K562 (cell line): ENCODE measurements around the gene TMEM131L. TPM values are rescaled to one million over a fixed set of nuclear protein-coding genes. Genes with fewer than 3 reads are reported as not detected.

Experiments used
- ATF4 ChIP-seq: fragments of 450-650 bp; formaldehyde crosslinking; IDR thresholded peaks from 2 replicates; pipeline ENCODE4 v1.4.0; 2022; ENCODE audit warnings: mild to moderate bottlenecking, moderate library complexity
- E4F1 ChIP-seq: fragments of 250-450 bp; sonication (Bioruptor Pico); IDR thresholded peaks from 2 replicates; pipeline ENCODE4 v1.5.0; 2021; ENCODE audit warnings: mild to moderate bottlenecking, borderline replicate concordance
- ERF ChIP-seq: fragments of 450-650 bp; formaldehyde crosslinking; IDR thresholded peaks from 2 replicates; pipeline ENCODE4 v1.4.0; 2020; ENCODE audit warnings: mild to moderate bottlenecking, mixed read lengths
- HINFP ChIP-seq: fragments of 450-650 bp; conservative IDR thresholded peaks from 2 replicates; pipeline ENCODE4 v1.6.1; 2016; ENCODE audit warnings: missing genetic modification characterization, low read depth, mild to moderate bottlenecking, control low read depth, missing compliant biosample characterization
- L3MBTL2 ChIP-seq: fragments of 450-650 bp; IDR thresholded peaks from 2 replicates; pipeline ENCODE4 v1.6.1; 2016; ENCODE audit warnings: mild to moderate bottlenecking, moderate library complexity
- MYC ChIP-seq, 2 experiments: fragments of 250-450 bp in 1 of 2; sonication (Bioruptor Pico) in 1 of 2; IDR thresholded peaks; 2 replicates each; pipeline versions ENCODE4 v1.5.1 to v1.6.1; 2012 to 2021; ENCODE audit warnings: low read depth in 2 of 2, borderline replicate concordance in 1 of 2, improper control_type of control experiment in 1 of 2, low read length in 1 of 2, mild to moderate bottlenecking in 1 of 2, moderate library complexity in 1 of 2
- RBM22 ChIP-seq: fragments of 200-400 bp; formaldehyde crosslinking; IDR thresholded peaks from 2 replicates; pipeline ENCODE4 v1.6.1; 2018; ENCODE audit warnings: low read length, low read depth; ENCODE audit not compliant: poor library complexity, severe bottlenecking
- SLC30A9 ChIP-seq: fragments of 250-450 bp; sonication (Bioruptor Pico); IDR thresholded peaks from 2 replicates; pipeline ENCODE4 v1.8.0; 2022; ENCODE audit warnings: mild to moderate bottlenecking, moderate library complexity
- ZBTB17 ChIP-seq: fragments of 450-650 bp; formaldehyde crosslinking; IDR thresholded peaks from 2 replicates; pipeline ENCODE4 v1.4.0; 2020; ENCODE audit warnings: mild to moderate bottlenecking
- ZBTB40 ChIP-seq, 2 experiments: fragments of 450-650 bp in 1 of 2; sonication (generic) in 1 of 2; formaldehyde crosslinking in 1 of 2; IDR thresholded peaks; 2 replicates each; pipeline versions ENCODE4 v1.7.1 to v1.9.0; 2016 to 2022; ENCODE audit warnings: inconsistent platforms in 1 of 2, mild to moderate bottlenecking in 1 of 2, missing genetic modification reagents in 1 of 2
- ZNF134 ChIP-seq: fragments of 250-450 bp; sonication (Bioruptor Pico); conservative IDR thresholded peaks from 2 replicates; pipeline ENCODE4 v1.4.0; 2020
- polyA plus RNA-seq, 8 experiments: library from polyadenylated mRNA; depleted of rRNA in 4 of 8; stranded (reverse) in 5 of 8; unstranded in 3 of 8; fragments of >200 nt; fragmentation: Nextera tagmentation in 2 of 8; fragmentation: Illumina TruSeq in 1 of 8; extraction: Ambion mirVana in 2 of 8; extraction: Trizol in 1 of 8; gene quantifications; 2 replicates each; pipeline versions ENCODE4 v1.2.1 to v1.2.3, GENCODE V29; 2011 to 2014; ENCODE audit warnings: inconsistent platforms in 1 of 8, missing spikeins in 1 of 8
- total RNA-seq, 7 experiments: library from RNA; depleted of rRNA in 6 of 7; stranded (reverse); fragments of >200 nt in 6 of 7; fragmentation: Illumina TruSeq in 2 of 7; extraction: Trizol in 2 of 7; gene quantifications; 2 replicates each; pipeline versions ENCODE4 v1.2.1 to v1.2.3, GENCODE V29; 2011 to 2021; ENCODE audit warnings: low replicate concordance in 1 of 7

The TMEM131L gene
- total and polyA plus RNA-seq, 9 of the 15 experiments (the other 6 are each of a cell fraction or from before 2014, with no cell fraction given): 1.2 to 20.8 (median 12.9) TPM

- no peak for TF ChIP-seq MYC (IDR thresholded peaks at IDR 0.05; ENCODE audit: low read depth, low read length)
- TF ChIP-seq MYC (CRISPR knock-in tag; IDR thresholded peaks at IDR 0.05; ENCODE audit: borderline replicate concordance, low read depth): peak; percentile 60; the same call in 1 of the 2 replicates
- TF ChIP-seq ZBTB40 (IDR thresholded peaks at IDR 0.05): 0 out of 2 replicates have a peak, but pooled peaks have one; percentile 16
- no peak for TF ChIP-seq ZBTB40 (CRISPR knock-in tag; IDR thresholded peaks at IDR 0.05)
- peak; percentile 22 for TF ChIP-seq RBM22
- no peak for TF ChIP-seq E4F1 (CRISPR knock-in tag)
- TF ChIP-seq ATF4 (CRISPR knock-in tag): 0 out of 2 replicates have a peak, but pooled peaks have one; percentile 36
- TF ChIP-seq SLC30A9: no peak
- 0 out of 2 replicates have a peak, but pooled peaks have one; percentile 19 for TF ChIP-seq ERF
- peak; percentile 30; the same call in 1 of the 2 replicates for TF ChIP-seq ZBTB17 (CRISPR knock-in tag)
- peak; percentile 100 for TF ChIP-seq L3MBTL2
- no peak for TF ChIP-seq ZNF134 (CRISPR knock-in tag)
- TF ChIP-seq HINFP (tag): no peak
These were observed 512 bp upstream of the TMEM131L start (continued) for GRCh38 chr4:153465615-153466080.
